ENCODE data around the gene GUCA2A.

GUCA2A gene

GRCh38 chr1:42176902-42177519 lies 12.5 kb upstream of the GUCA2A start:
- DNase-seq (ENCODE audit: low read depth in 2 of 2), result no peak

- DNase-seq (ENCODE audit: low read depth in 2 of 2), result no peak
Observed at GRCh38 chr1:42175314-42176054, 10.9 kb upstream of the GUCA2A start.

DNA sequence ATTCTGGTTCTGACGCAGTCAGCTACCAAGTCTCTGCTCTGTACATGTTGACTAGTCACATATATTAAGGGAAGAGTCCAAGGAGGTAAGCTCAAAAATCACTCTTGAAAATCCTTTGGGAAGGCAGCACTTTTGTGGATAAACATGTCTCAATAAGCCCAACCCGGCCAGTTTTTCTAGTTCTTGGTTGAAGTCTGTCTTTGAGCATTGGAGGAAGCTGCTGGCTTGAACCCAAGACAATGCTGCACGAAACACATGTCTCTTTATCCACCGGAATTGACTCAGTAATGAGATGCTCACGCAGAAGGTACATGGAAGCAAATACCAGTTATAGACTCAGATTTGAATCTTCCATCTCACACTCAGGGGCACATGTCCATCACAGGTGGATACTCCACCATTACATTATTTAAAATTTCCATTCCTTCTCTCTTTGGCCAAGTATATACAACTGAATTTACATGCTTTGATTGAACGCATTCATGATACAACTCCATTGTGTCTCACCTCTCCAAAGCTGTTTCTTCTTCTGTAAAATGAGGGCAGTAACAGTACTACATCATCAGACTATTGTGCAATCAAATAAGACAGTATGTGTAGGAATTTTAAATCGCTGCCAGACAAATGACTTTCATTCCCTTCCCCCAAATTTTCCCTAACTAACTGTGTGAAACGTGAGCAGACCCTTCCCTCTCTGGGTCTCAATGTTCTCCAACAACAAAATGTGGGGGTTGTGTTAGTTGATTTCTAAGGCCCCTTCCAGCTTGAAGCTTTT lies 9.6 kb upstream of the GUCA2A start:
- peak; percentile 39 to 43 for DNase-seq (ENCODE audit: low read depth in 2 of 2)

- DNase-seq (ENCODE audit: low read depth in 2 of 2), result no peak
Observed at GRCh38 chr1:42173155-42173933, 8.8 kb upstream of the GUCA2A start.

DNA sequence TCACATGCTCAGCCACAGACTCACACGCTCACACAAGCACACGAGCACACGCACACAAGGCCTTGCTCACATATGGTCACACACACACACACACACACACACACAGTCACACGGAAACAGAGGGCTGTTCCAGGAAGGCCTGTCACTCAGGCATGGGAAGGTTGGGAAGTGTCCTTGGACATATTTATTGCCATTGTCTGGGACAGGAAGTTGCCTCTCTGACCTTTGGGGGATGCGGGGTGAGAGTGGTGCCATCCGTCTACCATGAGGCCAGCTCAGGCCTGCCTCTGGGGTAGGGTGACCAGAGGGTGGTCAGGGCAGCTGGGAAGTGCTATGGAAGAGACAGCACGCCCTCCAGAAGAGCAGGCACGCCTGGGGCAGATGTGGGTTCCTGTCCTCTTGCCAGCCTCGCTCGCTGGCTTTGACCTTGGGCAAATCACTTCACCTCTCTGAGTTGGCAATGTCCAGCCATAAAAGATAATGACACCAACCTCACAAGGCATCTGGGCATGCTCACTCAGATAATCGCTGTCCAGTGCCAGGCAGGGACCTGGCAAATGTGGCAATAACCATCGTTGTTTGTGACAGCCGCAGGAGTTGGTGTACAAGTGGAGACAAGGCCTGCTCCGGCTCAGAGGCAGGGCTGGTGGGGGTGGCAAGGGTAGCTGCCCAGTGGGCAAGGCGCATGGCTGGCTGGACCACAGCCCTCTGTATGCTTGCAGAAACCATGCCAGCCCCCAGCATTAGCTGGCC lies 8.0 kb upstream of the GUCA2A start:
- no peak for DNase-seq (ENCODE audit: low read depth in 2 of 2)

- DNase-seq (ENCODE audit: low read depth in 2 of 2), result no peak
Observed at GRCh38 chr1:42171679-42172266, 7.2 kb upstream of the GUCA2A start.

- DNase-seq (ENCODE audit: low read depth in 2 of 2), result no peak
Observed at GRCh38 chr1:42170779-42171621, 6.5 kb upstream of the GUCA2A start.

DNA sequence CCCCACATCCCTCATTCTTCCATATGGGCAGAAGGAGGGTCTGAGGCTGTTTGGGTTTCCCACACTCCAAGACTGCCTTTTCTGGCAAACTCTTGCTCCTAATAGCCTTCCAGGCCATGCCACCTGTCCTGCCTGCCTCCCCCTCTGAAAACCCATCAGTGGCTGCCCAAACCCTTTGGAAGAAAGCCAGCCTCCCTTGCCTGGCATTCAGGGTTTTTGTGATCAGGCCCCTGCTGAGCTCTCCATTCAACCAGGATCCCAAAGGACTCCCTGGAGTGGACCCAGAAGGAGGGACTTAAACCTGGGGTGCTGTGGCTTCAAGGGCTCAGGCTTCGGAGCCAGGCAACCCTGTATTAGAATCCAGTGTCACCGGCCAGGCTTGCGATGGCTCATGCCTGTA lies 4.2 kb upstream of the GUCA2A start:
- DNase-seq (ENCODE audit: low read depth in 2 of 2), result no peak

DNA sequence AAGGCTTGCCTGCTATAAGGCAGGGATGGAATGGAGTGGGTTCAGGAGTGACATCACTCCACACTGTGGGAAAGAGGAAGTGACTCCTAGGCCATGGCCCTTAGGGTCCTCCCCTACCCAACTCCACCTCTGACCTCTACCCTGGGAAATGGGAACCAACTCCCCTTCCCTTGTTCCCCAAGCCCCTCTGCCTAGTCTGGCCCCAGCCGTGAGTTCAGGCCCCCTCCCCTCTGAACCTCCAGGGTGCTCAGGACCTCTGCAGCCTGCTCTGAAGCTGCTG lies 3.8 kb upstream of the GUCA2A start:
- no peak for DNase-seq (ENCODE audit: low read depth in 2 of 2)

- no peak for DNase-seq (ENCODE audit: low read depth in 2 of 2)
Observed at GRCh38 chr1:42167611-42168390, 3.3 kb upstream of the GUCA2A start.

DNA sequence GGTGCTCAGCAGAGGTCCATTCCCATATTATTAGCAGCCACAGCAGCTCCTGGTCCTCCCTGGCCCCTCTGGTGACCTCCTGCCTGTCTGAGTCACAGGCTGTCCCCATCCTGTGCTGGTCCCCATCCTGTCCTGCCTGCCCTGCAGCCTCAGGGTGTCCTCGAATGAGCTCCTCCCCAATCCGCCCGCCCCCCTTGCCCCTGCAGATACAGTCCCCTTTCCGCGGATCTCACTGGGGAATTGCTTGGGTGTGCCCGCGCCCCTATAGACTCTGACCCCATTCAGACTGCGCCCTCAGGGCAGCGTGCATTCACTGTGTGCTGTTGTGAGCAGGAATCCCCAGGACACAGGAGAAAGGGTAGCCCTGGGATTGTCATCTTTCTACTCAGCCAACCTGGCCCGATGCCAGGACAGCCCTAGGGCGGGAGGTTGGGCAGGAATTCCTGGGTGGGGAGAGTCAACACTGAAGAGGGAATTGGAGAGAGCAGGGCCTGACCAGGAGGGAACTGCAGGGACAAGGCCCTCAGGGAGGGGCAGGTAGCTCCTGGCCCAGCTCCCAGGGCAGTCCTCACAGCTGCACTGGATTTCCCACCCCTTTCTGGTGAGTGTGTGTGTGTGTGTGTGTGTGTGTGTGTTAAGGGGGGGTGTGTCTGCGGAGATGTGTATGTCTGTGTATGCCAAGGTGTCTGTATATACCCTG lies 1.1 kb upstream of the GUCA2A start:
- DNase-seq (ENCODE audit: low read depth in 2 of 2), result no peak

DNA sequence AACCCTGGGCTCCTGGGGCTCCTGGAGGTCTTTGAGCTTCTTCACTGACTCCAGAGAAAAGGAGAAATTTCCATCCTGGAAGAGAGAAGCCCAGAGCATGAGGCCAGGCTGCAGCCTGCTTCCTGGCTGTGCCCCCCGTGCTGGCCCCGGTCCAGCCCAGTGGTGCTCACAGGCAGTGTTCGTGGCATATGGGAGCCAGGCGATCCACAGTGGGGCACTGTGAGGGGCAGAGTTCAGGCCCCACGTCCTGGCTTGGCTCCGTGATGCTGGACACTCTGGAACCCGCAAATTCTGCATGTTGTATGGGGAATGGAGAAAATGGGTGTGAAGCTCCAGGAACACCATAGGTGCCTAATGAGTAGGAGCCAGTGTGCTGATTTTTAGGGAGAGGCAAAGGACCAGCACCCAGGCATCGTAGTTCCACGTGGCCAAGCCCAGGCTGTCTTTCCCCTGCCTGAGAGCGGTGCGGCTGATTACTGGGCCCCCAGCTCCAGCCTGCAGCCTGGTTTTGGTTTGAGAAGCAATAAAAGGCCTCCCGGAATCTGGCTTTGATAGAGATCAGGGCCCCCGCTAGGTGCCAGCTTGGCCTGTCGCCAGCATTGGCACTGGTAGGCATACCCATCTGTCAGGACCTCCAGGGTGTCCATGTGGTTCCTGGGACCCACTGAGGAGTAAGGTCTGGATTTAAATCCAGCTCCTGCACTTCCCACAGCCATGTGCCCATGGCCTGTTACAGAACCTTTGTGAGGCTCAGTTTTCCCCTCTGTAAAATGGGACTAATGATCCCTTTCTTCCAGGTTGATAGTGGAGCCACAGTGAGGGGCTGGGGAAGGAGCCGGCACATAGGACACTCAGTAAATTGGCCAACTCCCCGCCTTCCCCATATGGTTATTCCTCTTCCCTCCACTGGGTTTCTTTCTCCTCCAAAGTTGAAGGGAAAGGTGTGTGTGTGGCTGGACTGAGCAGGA lies 725 bp downstream of the GUCA2A start:
- DNase-seq (ENCODE audit: low read depth in 2 of 2), result no peak

DNA sequence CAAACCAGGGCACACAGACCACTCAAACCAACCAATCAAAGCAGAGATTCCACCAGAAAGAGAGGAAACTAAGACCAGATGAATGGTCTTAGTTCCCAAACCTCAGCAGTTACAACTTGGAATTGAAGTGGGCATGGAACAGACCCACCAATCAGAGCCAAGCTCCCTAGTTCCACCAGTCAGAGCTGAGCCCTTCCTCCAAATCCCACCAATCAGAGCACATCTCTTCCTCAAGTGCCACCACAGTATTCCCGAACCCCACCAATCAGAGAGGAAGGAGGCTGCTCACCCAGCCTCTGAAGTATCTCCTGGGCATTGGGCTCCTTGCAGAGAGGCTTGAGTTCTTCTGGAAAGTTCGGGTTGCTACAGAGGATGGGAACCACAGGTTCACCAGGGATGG lies 1.4 kb downstream of the GUCA2A start:
- DNase-seq (ENCODE audit: low read depth in 2 of 2), result no peak

GRCh38 chr1:42162181-42162580 lies 2.4 kb downstream of the GUCA2A start:
- DNase-seq (ENCODE audit: low read depth in 2 of 2), result no peak

GRCh38 chr1:42158189-42158588 lies 6.4 kb downstream of the GUCA2A start:
- no peak for DNase-seq (ENCODE audit: low read depth in 2 of 2)

DNA sequence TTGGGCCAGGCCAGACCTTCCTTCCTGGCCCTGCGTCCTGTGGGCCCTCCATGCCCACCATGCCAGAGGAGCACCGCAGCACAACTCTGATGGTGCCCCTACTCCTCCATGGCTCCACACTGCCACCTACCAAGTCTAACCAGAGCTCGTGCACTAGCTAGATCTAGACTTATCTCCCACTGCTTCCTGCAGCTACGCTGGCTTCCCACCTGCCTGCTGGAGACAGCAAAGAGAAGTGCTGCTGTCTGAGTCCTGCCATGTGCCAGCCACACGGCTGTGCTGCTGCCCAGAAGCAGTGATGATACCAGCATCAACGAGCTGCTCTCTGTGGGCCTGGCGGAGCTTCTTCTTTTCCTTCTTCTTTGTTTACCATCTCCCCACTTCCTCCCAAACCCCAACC lies 6.9 kb downstream of the GUCA2A start:
- DNase-seq (ENCODE audit: low read depth in 2 of 2), result no peak

- no peak for DNase-seq (ENCODE audit: low read depth in 2 of 2)
Observed at GRCh38 chr1:42155362-42155761, 9.2 kb downstream of the GUCA2A start.

GRCh38 chr1:42154685-42155084 lies 9.9 kb downstream of the GUCA2A start:
- DNase-seq (ENCODE audit: low read depth in 2 of 2), result no peak

Measured in fibroblast of skin of left biceps (primary cell).